Mucosa of descending colon (tissue), 3 donors: Measurements from ENCODE around the gene USP35. TPM values are rescaled to one million over a fixed set of nuclear protein-coding genes. Genes with fewer than 3 reads are reported as not detected.

Experiments used
- ATAC-seq: fragments of 200-7000 bp; cut with Tn5 transposase; one replicate; pipeline ENCODE4 v1.9.1; 2020; ENCODE audit warnings: mild to moderate bottlenecking, moderate library complexity
- DNase-seq, 3 donors: peaks; one replicate each; pipeline ENCODE4 v3.0.0-alpha.2; 2020
- H3K36me3 ChIP-seq: fragments of 200-600 bp; one replicate; pipeline ENCODE4 v1.8.0; 2021; ENCODE audit warnings: low read depth, mild to moderate bottlenecking
- H3K4me1 ChIP-seq: fragments of 200-600 bp; one replicate; pipeline ENCODE4 v1.8.0; 2021; ENCODE audit warnings: low read depth, mild to moderate bottlenecking
- H3K4me3 ChIP-seq: fragments of 200-600 bp; one replicate; pipeline ENCODE4 v1.8.0; 2021; ENCODE audit warnings: mild to moderate bottlenecking
- H3K9me3 ChIP-seq: fragments of 200-600 bp; one replicate; pipeline ENCODE4 v1.8.0; 2021; ENCODE audit warnings: mild to moderate bottlenecking
- intact Hi-C, 2 donors: fragments of 100-400 bp; cut with DNase I in 1 of 2; cut with micrococcal nuclease in 1 of 2; formaldehyde crosslinking; loops; one replicate each; pipeline versions ENCODE4 v1.11.0 to v1.11.1; 2022; cut with DNase I, micrococcal nuclease
- total RNA-seq, 3 donors: library from RNA; stranded (reverse); fragmentation: NEBNext Ultra II Directional in 2 of 3; extraction: Animal tissue kit (Norgen Biotek cat#: 25700) in 2 of 3; gene quantifications; one replicate each; pipeline versions ENCODE4 v1.2.1 to v1.2.4, GENCODE V29; 2021 to 2023
- TF ChIP-seq, protein P1 (sequence below): fragments of 200-600 bp; IDR thresholded peaks from one replicate; pipeline ENCODE4 v1.8.0; 2022; ENCODE audit warnings: antibody characterized with exemption, mild to moderate bottlenecking
- donor health status: DM: no; HTN: no; CAD: no; lungs with moderate emphysema.
- donor health status: DM: no; HTN: no; CAD: no.
- donor health status: DM: no; HTN: yes; CAD: no.

The USP35 gene
- total RNA-seq, 3 donors from 2014 or later, result 3.9 to 11.1 (median 4.9) TPM

DNA sequence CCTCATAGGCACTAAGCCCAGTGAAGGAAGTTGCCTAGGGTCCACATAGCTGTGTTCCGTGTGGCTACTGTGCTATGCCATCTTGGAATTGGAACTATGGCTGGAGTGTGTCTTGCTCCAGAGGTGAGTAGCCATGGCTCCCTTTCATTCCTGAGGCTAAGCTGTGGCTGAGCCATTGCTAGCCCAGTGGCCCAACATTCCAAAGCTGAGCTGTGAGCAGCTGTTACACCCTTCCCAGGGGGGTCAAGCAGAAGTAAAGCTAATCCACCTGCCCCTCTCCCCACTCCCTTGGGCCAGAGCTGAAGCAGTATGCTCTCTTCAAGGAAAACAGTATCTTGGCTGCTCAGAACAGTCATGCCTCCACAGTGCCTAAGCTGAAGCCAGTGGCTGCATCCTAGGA is 51.1 kb downstream of the USP35 start:
- H3K9me3 ChIP-seq, result no peaks in the 10 kb centered on the region
- H3K4me3 ChIP-seq, result no peak overlapping the region
- TF ChIP-seq, protein P1, sequence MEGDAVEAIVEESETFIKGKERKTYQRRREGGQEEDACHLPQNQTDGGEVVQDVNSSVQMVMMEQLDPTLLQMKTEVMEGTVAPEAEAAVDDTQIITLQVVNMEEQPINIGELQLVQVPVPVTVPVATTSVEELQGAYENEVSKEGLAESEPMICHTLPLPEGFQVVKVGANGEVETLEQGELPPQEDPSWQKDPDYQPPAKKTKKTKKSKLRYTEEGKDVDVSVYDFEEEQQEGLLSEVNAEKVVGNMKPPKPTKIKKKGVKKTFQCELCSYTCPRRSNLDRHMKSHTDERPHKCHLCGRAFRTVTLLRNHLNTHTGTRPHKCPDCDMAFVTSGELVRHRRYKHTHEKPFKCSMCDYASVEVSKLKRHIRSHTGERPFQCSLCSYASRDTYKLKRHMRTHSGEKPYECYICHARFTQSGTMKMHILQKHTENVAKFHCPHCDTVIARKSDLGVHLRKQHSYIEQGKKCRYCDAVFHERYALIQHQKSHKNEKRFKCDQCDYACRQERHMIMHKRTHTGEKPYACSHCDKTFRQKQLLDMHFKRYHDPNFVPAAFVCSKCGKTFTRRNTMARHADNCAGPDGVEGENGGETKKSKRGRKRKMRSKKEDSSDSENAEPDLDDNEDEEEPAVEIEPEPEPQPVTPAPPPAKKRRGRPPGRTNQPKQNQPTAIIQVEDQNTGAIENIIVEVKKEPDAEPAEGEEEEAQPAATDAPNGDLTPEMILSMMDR, result no peak
- ATAC-seq, result no peak
- H3K4me1 ChIP-seq, result no peaks in the 10 kb centered on the region
- intact Hi-C loops, result no loop called here
- DNase-seq, result no peak
- H3K36me3 ChIP-seq, result no peaks in the 10 kb centered on the region

DNA sequence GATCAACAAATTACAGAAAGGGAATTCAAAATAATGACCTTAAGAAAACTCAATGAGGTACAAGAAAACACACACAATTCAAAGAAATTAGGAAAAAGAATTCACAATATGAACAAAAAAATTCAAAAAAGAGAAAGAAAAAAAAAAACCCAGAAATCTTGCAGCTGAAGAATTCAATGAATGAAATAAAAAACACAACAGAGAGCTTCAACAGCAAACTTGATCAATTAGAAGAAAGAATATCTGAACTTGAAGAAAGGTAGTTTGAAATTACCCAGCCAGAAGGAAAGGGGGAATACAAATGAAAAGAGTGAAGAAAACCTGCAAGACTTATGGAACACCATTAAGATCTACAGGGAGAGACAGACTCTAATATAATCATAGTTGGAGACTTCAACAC is 52.8 kb downstream of the USP35 start:
- TF ChIP-seq, protein P1, result no peak
- DNase-seq (no peak), ATAC-seq (no peak)
- Histone ChIP-seq H3K9me3 (no peaks in the 10 kb centered on the region), H3K4me3 (no peak overlapping the region), H3K36me3 (no peaks in the 10 kb centered on the region), H3K4me1 (no peaks in the 10 kb centered on the region)
- intact Hi-C loops, result no loop called here

DNA sequence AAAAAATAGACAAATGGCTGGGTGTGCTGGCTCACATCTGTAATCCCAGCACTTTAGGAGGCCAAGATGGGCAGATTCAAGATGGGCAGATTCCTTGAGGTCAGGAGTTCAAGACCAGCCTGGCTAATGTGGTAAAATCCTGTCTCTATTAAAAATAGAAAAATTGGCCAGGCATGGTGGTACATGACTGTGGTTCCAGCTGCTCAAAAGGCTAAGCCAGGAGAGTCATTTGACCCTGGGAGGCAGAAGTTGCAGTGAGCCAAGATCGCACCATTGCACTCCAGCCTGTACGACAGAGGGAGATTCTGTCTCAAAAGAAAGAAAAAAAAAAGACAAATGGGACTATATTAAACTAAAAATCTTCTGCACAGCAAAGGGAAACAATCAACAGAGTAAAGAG is 55.4 kb downstream of the USP35 start:
- no peak overlapping the region for H3K4me3 ChIP-seq
- no peak for DNase-seq
- H3K9me3 ChIP-seq, result no peaks in the 10 kb centered on the region
- ATAC-seq, result no peak
- H3K4me1 ChIP-seq, result no peaks in the 10 kb centered on the region
- TF ChIP-seq, protein P1, result no peak
- H3K36me3 ChIP-seq, result no peaks in the 10 kb centered on the region
- intact Hi-C loops, result no loop called here

DNA sequence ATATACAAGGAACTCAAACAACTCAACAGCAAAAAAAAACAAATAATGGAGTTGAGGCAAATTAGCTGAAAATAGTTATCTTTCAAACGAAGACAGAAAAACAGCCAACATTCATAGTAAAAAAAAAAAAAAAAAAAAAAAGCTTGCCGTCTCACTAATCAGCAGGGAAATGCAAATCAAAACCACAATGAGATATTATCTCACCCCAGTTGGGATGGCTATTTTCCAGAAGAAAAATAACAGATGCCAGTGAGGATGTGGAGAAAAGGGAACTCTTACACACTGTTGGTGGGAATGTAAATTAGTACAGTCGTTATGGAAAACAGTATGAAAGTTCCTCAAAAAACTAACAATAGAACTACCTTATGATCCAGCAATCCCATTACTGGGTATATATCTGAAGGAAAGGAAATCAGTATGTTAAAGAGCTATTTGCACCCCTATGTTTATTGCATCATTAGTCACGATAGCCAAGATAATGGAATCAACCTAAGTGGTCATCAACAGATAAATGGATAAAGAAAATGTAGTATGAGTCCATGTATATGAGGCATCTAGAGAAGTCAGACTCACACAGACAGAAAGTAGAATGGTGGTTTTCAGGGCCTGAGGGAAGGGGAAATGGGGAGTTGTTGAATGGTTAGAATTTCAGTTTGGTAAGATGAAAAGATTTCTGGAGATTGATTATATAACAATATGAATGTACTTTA is 56.0 kb downstream of the USP35 start:
- DNase-seq (no peak), ATAC-seq (no peak)
- TF ChIP-seq, protein P1, result no peak
- intact Hi-C loops, result no loop called here
- Histone ChIP-seq H3K9me3 (no peaks in the 10 kb centered on the region), H3K36me3 (no peaks in the 10 kb centered on the region), H3K4me3 (no peak overlapping the region), H3K4me1 (no peaks in the 10 kb centered on the region)

DNA sequence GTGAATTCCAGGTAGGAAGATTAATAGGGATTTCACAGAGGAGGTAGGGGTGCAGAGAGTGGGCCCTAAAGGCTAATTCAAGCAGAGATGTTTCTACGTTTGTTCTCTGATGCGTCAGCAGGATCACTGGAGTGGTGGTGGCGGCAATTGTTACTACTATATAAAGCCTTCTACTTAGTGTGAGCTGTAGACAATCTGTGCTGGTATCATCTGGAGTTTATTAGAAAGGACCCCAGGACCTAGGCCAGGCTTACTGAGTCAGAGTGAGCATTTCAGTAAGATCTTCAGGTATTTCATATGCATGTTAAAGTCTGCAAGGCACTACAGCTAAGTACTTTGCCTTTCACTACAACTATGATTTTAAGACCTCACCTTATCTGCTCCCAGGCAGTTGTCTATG is 59.5 kb downstream of the USP35 start:
- TF ChIP-seq, protein P1, result no peak
- peaks cover 8% of the 10 kb centered on the region for H3K4me1 ChIP-seq
- no peak overlapping the region for H3K4me3 ChIP-seq
- H3K36me3 ChIP-seq, result no peaks in the 10 kb centered on the region
- intact Hi-C loops, result no loop called here
- ATAC-seq (no peak), DNase-seq (no peak)
- no peaks in the 10 kb centered on the region for H3K9me3 ChIP-seq

DNA sequence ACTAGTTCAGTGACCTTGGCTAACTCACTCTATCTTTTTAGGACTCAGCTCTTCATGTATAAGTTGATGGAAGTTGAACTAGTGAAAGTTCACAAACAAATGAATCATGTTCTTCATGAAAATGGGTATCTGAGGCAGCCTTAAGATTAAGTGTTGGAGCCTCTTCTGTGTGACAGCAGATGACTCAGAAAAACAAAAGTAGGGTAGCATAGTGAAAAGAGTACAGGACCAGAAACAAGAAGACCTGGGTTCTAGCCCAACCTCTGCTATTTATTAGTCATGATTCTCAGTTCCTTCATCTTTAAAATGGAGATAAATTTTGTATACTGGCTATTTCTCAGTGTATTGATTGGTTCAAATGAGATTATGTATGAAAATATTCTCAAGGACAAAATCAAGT is 60.2 kb downstream of the USP35 start:
- TF ChIP-seq, protein P1, result no peak
- no peak for ATAC-seq
- peaks cover 8% of the 10 kb centered on the region for H3K4me1 ChIP-seq
- no peaks in the 10 kb centered on the region for H3K9me3 ChIP-seq
- no peaks in the 10 kb centered on the region for H3K36me3 ChIP-seq
- DNase-seq, result no peak
- intact Hi-C loops, result no loop called here
- H3K4me3 ChIP-seq, result no peak overlapping the region
